Measurements from ENCODE around the gene FLT4. TPM values are rescaled to one million over a fixed set of nuclear protein-coding genes. Genes with fewer than 3 reads are reported as not detected.

FLT4 gene
- total RNA-seq, 1 experiment from 2014 or later = 6.3 TPM

GRCh38 chr5:180636016-180636402, 13.4 kb downstream of the FLT4 start:
- Histone ChIP-seq H3K14ac (ENCODE audit: insufficient read depth, low read length) (no peak overlapping the region), H4K5ac (ENCODE audit: insufficient read length, low read depth, low read length) (no peak overlapping the region), H2BK15ac (ENCODE audit: low read depth, low read length) (no peak overlapping the region), H4K91ac (ENCODE audit: insufficient read length, low read depth, low read length) (no peak overlapping the region), H3K23me2 (ENCODE audit: insufficient read length, low read depth, low read length, poor library complexity, severe bottlenecking) (no peaks in the 10 kb centered on the region), H2AFZ (ENCODE audit: low read length) (no peak overlapping the region), H3K4ac (ENCODE audit: low read depth, low read length) (no peak overlapping the region), H4K8ac (replicated peaks; ENCODE audit: insufficient read length, low read depth, low read length) (no peak overlapping the region), H3K9me3 (ENCODE audit: control insufficient read depth, low read depth, low read length) (no peaks in the 10 kb centered on the region), H3K18ac (ENCODE audit: insufficient read length, low read depth, low read length) (no peak overlapping the region), H3K27me3 (ENCODE audit: insufficient read depth, low read length) (no peaks in the 10 kb centered on the region), H3K23ac (ENCODE audit: insufficient read length, low read depth, low read length) (no peak overlapping the region), H3K79me2 (ENCODE audit: insufficient read depth, low read length) (no peaks in the 10 kb centered on the region), H2BK12ac (ENCODE audit: insufficient read length, low read depth, low read length) (no peak overlapping the region), H2BK5ac (ENCODE audit: insufficient read length, low read length) (no peak overlapping the region), H3T11ph (ENCODE audit: low read length) (no peak overlapping the region), H3K56ac (ENCODE audit: insufficient read length, low read depth, low read length) (no peak overlapping the region), H2BK20ac (ENCODE audit: low read depth, low read length, poor library complexity, severe bottlenecking) (no peak overlapping the region), H3K79me1 (ENCODE audit: insufficient read depth, low read depth, low read length, poor library complexity, severe bottlenecking) (no peaks in the 10 kb centered on the region), H3K9ac (ENCODE audit: extremely low read depth, insufficient read length, low read length) (no peak overlapping the region), H4K20me1 (ENCODE audit: control insufficient read depth, insufficient read depth, insufficient read length) (peaks cover 3% of the 10 kb centered on the region), H3K4me1 (ENCODE audit: insufficient read depth, low read length) (no peaks in the 10 kb centered on the region), H3K27ac (ENCODE audit: insufficient read length, low read depth, low read length) (no peak overlapping the region), H3K4me2 (ENCODE audit: insufficient read depth, insufficient read length, low read length) (no peak overlapping the region), H2AK5ac (ENCODE audit: insufficient read length, low read length) (no peak overlapping the region), H2BK120ac (ENCODE audit: low read depth, low read length, poor library complexity, severe bottlenecking) (no peak overlapping the region)
- H3K27ac Mint-ChIP-seq = no peak overlapping the region
- H3K9me3 Mint-ChIP-seq = 0 out of 5 replicates have a peak, but pooled peaks cover 0 to 2% of the 10 kb centered on the region in 2 experiments
- no peak overlapping the region for H3K4me3 Mint-ChIP-seq
- no peaks in the 10 kb centered on the region; a peak in 2 of 7 replicates for H3K36me3 Mint-ChIP-seq (ENCODE audit: insufficient read depth in 1 of 3, low read depth in 3 of 3)
- no peak for DNase-seq
- whole genome bisulfite sequencing (ENCODE audit: extremely low coverage, insufficient read length, low lambda C conversion rate) = no CpG with 5 or more reads among the region's 8 CpGs
- peaks cover 8% of the 10 kb centered on the region for H3K27me3 Mint-ChIP-seq (ENCODE audit: low read depth)
- H3K4me1 Mint-ChIP-seq = peaks cover 5 to 15% of the 10 kb centered on the region in 2 experiments; a peak in 2 of 4 replicates
- TF ChIP-seq CTCF (conservative IDR thresholded peaks at IDR 0.05) = no peak

All from H9 (cell line).